Measurements from ENCODE around the gene RAMAC.
A peak's percentile ranks its signal among the peaks of the same experiment; 100 is the strongest.
"Not testable (repeated sequence)": the region's sequence is repeated elsewhere in the genome, so short reads cannot be mapped to it uniquely, and the experiment has no call there.

Gene RAMAC

GRCh38 chr15:82980981-82981380, 5.0 kb upstream of the RAMAC start:
- no peak for DNase-seq (ENCODE audit: insufficient read length, low spot score)
- no peak for FAIRE-seq
- TF ChIP-seq POLR2AphosphoS5 (IDR thresholded peaks at IDR 0.05; ENCODE audit: low read depth, low read length) (no peak), POLR2A (IDR thresholded peaks at IDR 0.05; ENCODE audit: low read depth, low read length) (no peak), SPI1 (IDR thresholded peaks at IDR 0.05; ENCODE audit: low read depth, low read length) (no peak), POU2F2 (IDR thresholded peaks at IDR 0.05; ENCODE audit: low read depth, low read length) (no peak), PAX5 (IDR thresholded peaks at IDR 0.05; ENCODE audit: insufficient read depth, low read length, severe bottlenecking) (no peak), TAF1 (IDR thresholded peaks at IDR 0.05; ENCODE audit: low read depth, low read length) (no peak)

- TF ChIP-seq POU2F2 (IDR thresholded peaks at IDR 0.05; ENCODE audit: low read depth, low read length) = no peak
- no peak for TF ChIP-seq POLR2AphosphoS5 (IDR thresholded peaks at IDR 0.05; ENCODE audit: low read depth, low read length)
- no peak for TF ChIP-seq PAX5 (IDR thresholded peaks at IDR 0.05; ENCODE audit: insufficient read depth, low read length, severe bottlenecking)
- TF ChIP-seq POLR2A (IDR thresholded peaks at IDR 0.05; ENCODE audit: low read depth, low read length) = no peak
- no peak for TF ChIP-seq SPI1 (IDR thresholded peaks at IDR 0.05; ENCODE audit: low read depth, low read length)
- no peak for TF ChIP-seq TAF1 (IDR thresholded peaks at IDR 0.05; ENCODE audit: low read depth, low read length)
- FAIRE-seq (no peak), DNase-seq (ENCODE audit: insufficient read length, low spot score) (peak; percentile 45)
Measured at GRCh38 chr15:82986442-82986780, 401 bp downstream of the RAMAC start.

- DNase-seq (ENCODE audit: insufficient read length, low spot score) = no peak
- FAIRE-seq = no peak
- TF ChIP-seq POU2F2 (IDR thresholded peaks at IDR 0.05; ENCODE audit: low read depth, low read length) (no peak), TAF1 (IDR thresholded peaks at IDR 0.05; ENCODE audit: low read depth, low read length) (no peak), POLR2A (IDR thresholded peaks at IDR 0.05; ENCODE audit: low read depth, low read length) (no peak), SPI1 (IDR thresholded peaks at IDR 0.05; ENCODE audit: low read depth, low read length) (no peak), PAX5 (IDR thresholded peaks at IDR 0.05; ENCODE audit: insufficient read depth, low read length, severe bottlenecking) (no peak), POLR2AphosphoS5 (IDR thresholded peaks at IDR 0.05; ENCODE audit: low read depth, low read length) (no peak)
Measured at GRCh38 chr15:82992436-82992998, 6.5 kb downstream of the RAMAC start.

- FAIRE-seq = no peak
- TF ChIP-seq POLR2A (IDR thresholded peaks at IDR 0.05; ENCODE audit: low read depth, low read length) (no peak), SPI1 (IDR thresholded peaks at IDR 0.05; ENCODE audit: low read depth, low read length) (no peak), TAF1 (IDR thresholded peaks at IDR 0.05; ENCODE audit: low read depth, low read length) (no peak), PAX5 (IDR thresholded peaks at IDR 0.05; ENCODE audit: insufficient read depth, low read length, severe bottlenecking) (no peak), POU2F2 (IDR thresholded peaks at IDR 0.05; ENCODE audit: low read depth, low read length) (no peak), POLR2AphosphoS5 (IDR thresholded peaks at IDR 0.05; ENCODE audit: low read depth, low read length) (no peak)
- no peak for DNase-seq (ENCODE audit: insufficient read length, low spot score)
Measured at GRCh38 chr15:82993144-82993543, 7.1 kb downstream of the RAMAC start.

GRCh38 chr15:82995076-82995475, 9.1 kb downstream of the RAMAC start:
- no peak for DNase-seq (ENCODE audit: insufficient read length, low spot score)
- no peak for FAIRE-seq
- TF ChIP-seq POLR2AphosphoS5 (IDR thresholded peaks at IDR 0.05; ENCODE audit: low read depth, low read length) (no peak), POU2F2 (IDR thresholded peaks at IDR 0.05; ENCODE audit: low read depth, low read length) (no peak), SPI1 (IDR thresholded peaks at IDR 0.05; ENCODE audit: low read depth, low read length) (no peak), POLR2A (IDR thresholded peaks at IDR 0.05; ENCODE audit: low read depth, low read length) (no peak), PAX5 (IDR thresholded peaks at IDR 0.05; ENCODE audit: insufficient read depth, low read length, severe bottlenecking) (no peak), TAF1 (IDR thresholded peaks at IDR 0.05; ENCODE audit: low read depth, low read length) (no peak)

- FAIRE-seq = no peak
- no peak for DNase-seq (ENCODE audit: insufficient read length, low spot score)
- TF ChIP-seq POLR2A (IDR thresholded peaks at IDR 0.05; ENCODE audit: low read depth, low read length) (no peak), SPI1 (IDR thresholded peaks at IDR 0.05; ENCODE audit: low read depth, low read length) (no peak), PAX5 (IDR thresholded peaks at IDR 0.05; ENCODE audit: insufficient read depth, low read length, severe bottlenecking) (no peak), TAF1 (IDR thresholded peaks at IDR 0.05; ENCODE audit: low read depth, low read length) (no peak), POLR2AphosphoS5 (IDR thresholded peaks at IDR 0.05; ENCODE audit: low read depth, low read length) (no peak), POU2F2 (IDR thresholded peaks at IDR 0.05; ENCODE audit: low read depth, low read length) (no peak)
Measured at GRCh38 chr15:82995938-82996337, 9.9 kb downstream of the RAMAC start.

- no peak for DNase-seq (ENCODE audit: insufficient read length, low spot score)
- no peak for FAIRE-seq
- no peak for TF ChIP-seq PAX5 (IDR thresholded peaks at IDR 0.05; ENCODE audit: insufficient read depth, low read length, severe bottlenecking)
- no peak for TF ChIP-seq POU2F2 (IDR thresholded peaks at IDR 0.05; ENCODE audit: low read depth, low read length)
- TF ChIP-seq SPI1 (IDR thresholded peaks at IDR 0.05; ENCODE audit: low read depth, low read length) = no peak
- no peak for TF ChIP-seq POLR2A (IDR thresholded peaks at IDR 0.05; ENCODE audit: low read depth, low read length)
- no peak for TF ChIP-seq POLR2AphosphoS5 (IDR thresholded peaks at IDR 0.05; ENCODE audit: low read depth, low read length)
- no peak for TF ChIP-seq TAF1 (IDR thresholded peaks at IDR 0.05; ENCODE audit: low read depth, low read length)
Measured at GRCh38 chr15:82999426-82999825, 13.4 kb downstream of the RAMAC start.

- no peak for TF ChIP-seq TAF1 (IDR thresholded peaks at IDR 0.05; ENCODE audit: low read depth, low read length)
- no peak for TF ChIP-seq POU2F2 (IDR thresholded peaks at IDR 0.05; ENCODE audit: low read depth, low read length)
- no peak for TF ChIP-seq POLR2AphosphoS5 (IDR thresholded peaks at IDR 0.05; ENCODE audit: low read depth, low read length)
- no peak for TF ChIP-seq PAX5 (IDR thresholded peaks at IDR 0.05; ENCODE audit: insufficient read depth, low read length, severe bottlenecking)
- no peak for TF ChIP-seq POLR2A (IDR thresholded peaks at IDR 0.05; ENCODE audit: low read depth, low read length)
- no peak for TF ChIP-seq SPI1 (IDR thresholded peaks at IDR 0.05; ENCODE audit: low read depth, low read length)
- FAIRE-seq = peak; percentile 88
- DNase-seq (ENCODE audit: insufficient read length, low spot score) = peak; percentile 37
Measured at GRCh38 chr15:82999905-83000671, 14.1 kb downstream of the RAMAC start.

GRCh38 chr15:83000672-83001031, 14.6 kb downstream of the RAMAC start:
- not testable (repeated sequence) for DNase-seq (ENCODE audit: insufficient read length, low spot score); FAIRE-seq

Data from GM12891 (cell line).